Measurements from ENCODE around the gene CLEC18B.
"Not testable (repeated sequence)": the region's sequence is repeated elsewhere in the genome, so short reads cannot be mapped to it uniquely, and the experiment has no call there.

The CLEC18B gene

DNA sequence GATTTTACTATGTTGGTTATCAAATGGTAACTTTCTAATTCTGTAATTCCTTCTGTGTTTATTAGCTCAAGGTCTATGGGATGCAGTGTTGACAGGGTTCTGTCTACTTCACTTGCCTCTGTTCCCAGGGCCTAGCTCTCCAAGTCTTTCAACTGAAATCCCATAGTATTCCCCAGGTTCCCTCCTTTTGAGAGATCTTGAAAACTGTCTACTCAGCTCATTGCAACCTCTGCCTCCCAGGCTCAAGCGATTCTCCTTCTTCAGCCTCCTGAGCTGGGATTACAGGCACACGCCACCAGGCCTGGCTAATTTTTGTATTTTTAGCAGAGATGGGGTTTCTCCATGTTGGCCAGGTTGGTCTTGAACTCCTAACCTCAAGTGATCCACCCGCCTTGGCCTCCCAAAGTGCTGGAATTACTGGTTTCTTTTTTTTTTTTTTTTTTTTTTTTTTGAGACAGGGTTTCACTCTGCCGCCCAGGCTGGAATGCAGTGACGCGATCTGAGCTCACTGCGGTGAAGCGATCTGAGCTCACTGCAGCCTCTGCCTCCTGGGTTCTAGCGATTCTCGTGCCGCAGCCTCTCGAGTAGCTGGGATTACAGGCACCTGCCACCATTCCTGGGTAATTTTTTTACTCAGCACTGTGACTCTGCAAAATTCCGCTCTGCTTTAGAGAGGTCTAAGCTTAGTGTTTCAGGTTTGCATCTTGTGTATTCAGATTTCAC is 22.5 kb upstream of the CLEC18B start:
- DNase-seq (ENCODE audit: low read depth), result not testable (repeated sequence)

DNA sequence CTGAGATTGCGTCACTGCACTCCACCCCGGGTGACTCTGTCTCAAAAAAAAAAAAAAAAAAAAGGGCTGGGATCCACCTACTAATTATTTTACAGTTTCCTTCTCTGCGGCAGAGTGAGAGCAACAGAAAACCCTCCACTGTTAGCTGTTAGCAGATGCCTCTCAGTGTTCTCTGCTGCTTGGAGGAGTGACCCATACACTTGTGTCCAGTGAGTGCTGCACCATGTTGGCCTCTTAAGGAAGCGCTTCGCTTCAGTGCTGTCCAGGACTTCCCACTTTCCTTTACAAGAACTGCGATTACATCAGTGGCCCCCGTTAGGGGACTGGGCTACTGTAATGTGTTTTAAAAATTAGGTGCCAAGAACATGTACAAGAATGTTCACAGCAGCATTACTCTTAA is 18.4 kb upstream of the CLEC18B start:
- no peak for DNase-seq (ENCODE audit: low read depth)

DNA sequence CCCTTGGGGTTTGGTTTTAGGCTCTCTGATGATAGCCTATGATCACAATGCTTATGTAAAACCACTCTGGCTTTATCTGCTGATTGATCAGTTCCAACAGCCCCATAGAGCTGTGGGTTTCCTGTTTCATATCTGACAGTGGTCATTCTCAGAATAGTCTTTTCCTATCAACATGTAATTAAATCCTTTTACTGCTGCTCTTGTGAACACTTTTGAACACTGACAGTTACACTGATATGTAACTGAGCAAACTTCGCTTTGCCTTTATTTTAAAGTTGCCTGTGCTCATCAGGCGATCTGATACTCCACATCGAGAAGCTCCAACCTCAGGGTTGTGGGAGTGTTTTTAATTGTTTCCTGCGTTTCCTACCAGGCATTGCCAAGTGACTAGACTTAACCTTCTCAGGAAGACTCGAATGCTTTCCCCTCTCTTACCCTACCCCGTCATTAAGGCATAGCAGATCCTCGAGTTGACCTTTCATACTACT is 17.3 kb upstream of the CLEC18B start:
- DNase-seq (ENCODE audit: low read depth), result no peak

DNA sequence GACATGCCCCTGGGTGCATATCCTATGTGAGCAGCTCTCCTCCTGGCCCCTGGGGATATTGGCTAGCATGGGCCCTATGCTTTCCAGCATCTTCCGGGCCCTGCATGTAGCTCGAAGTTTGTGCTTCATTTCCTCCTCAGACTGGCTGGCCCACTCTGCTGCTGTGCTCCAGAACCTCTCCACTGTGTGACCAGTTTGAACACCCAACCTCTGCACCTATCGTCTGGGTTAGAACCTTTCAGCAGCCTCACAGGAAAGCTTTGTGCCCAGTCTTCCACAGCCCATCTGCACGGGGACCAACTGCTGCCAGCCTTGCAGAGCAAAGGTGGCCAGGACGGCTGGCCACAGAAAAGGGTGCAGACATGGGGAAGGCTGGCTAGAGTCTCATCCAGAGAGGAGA is 10.2 kb upstream of the CLEC18B start:
- DNase-seq (ENCODE audit: low read depth), result no peak

DNA sequence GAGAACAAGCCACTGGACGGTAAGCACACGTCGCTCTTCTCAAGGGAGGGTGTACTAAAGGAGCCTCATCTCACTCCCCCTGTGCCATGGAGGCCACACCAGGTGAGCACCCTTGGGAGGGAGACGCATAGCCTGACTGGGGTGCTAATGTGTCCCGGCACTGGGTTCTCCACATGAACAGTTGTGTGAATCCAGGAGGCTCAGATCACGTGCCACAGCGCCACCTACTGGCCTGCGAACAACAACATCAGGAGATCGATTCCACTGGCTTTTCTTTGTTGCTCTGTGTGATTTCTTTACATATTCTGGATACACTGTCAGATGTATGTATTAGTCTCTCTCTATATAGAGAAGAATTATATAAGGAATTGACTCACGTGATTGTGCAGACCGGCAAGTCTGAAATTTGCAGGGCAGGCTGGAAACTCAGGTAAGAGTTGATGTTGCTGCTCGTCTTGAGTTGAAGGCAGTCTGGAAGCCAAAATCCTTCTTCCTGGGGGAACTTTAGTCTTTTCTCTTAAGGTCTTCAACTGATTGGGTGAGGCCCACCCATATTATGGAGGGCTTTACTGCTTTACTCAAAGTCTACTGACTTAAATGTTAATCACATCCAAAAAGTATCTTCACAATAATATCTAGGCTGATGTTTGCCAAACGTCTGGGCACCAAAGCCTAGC is 8.9 kb upstream of the CLEC18B start:
- peak; percentile 31 for DNase-seq (ENCODE audit: low read depth)

DNA sequence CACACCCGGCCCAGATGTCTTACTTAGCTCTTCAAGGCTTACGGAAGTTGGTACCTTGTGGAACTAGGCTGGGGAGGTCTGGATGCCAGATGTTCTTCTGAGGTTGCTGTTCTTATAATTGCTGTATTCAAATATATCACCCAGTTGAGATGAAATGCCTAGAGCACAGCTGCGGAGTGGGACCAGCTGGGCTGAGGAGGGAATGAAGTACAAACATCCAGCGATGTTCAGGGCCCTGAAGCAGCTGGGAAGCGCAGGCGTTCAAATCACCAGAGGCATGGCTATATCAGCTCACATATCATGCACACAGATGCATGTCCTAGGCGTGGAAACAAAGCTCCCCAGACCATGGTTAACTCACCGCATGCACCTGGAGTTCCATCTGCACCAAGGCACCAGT is 7.2 kb upstream of the CLEC18B start:
- not testable (repeated sequence) for DNase-seq (ENCODE audit: low read depth)

DNA sequence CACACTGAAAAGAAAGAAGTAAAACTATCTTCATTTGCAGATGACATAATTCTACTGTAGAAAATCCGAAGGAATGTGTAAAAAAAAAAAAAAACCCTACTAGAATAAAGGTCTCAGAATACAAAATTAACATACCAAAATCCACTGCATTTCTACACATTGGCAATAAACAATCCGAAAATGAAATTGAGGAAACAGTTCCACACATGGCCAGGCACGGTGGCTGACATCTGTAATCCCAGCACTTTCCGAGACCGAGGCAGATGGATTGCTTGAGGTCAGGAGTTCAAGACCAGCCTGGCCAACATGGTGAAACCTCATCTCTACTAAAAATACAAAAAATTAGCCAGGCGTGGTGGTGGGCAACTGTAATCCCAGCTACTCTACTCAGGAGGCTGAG is 4.5 kb upstream of the CLEC18B start:
- DNase-seq (ENCODE audit: low read depth), result not testable (repeated sequence)

DNA sequence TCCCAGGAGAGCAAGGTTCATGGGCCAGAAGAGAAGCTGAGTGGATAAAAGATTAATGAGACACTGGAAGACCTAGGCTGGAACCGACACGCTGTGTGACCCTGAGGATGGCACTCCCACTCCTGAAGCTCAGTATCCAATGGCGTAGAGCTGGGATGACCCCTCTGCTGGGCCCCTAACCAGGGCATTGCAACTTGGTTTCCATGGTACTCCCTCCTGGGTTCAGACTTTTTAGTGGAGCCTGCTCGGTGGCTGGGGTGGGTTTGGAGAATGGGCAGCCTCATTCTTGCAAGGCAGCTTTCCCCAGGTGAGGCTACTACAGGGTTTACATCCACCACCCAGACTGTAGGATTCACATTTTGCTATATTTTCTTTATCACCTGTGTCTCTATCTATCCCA is 2.4 kb upstream of the CLEC18B start:
- DNase-seq (ENCODE audit: low read depth), result not testable (repeated sequence)

DNA sequence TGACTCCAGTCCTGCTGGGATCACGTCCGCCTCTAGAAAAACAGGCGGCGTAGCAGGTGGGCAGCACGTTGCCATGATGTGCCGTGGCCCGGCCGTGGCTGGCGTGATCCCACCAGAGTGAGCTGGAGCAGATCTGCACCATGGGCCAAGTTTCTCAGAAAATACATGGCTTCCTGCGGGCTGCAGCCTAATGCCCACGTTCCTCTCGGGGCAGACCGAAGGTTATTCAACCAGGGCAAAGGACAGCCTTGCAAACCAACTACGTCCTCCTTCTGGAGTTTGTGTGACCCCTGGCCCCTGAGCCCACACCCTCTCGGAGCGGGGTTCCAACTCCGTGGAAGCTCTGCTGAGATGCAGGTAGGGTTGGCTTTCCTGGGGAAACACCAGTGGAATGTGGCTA is 808 bp upstream of the CLEC18B start:
- not testable (repeated sequence) for DNase-seq (ENCODE audit: low read depth)

DNA sequence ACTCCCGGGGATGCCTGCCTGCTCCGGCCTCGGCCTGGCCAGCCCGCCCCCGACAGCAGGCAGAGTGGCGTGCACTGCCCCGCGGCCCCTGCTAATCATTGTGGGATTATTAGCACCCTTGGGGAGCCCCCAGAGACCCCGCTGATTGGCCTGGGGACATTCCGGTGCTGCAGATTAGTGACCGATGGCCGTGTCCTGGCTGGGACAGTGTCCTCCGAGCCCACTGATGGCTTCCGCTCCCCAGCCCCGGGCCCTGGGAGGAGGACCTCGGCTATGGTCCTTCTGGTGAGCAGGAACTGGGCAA is 156 bp upstream of the CLEC18B start:
- DNase-seq (ENCODE audit: low read depth), result not testable (repeated sequence)

DNA sequence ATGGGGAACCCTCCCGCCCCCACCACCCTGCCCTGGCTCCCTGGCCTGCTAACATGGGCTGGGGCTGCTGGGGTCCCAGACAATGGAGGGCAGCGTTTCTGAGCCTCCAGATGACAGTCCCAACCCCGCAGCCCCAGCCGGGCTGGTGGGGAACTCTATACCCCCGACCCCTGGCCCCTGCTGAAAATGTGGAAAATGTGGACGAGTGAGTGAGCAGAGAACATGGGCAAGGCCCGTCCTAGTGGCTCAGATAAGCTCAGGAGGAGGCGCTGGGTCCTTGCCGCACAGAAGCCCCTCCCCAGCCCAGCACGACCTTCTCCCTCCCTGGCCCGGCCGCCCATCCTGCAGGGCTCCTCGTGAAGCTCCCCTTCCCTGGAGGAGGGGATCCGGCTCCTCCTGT is 1.5 kb downstream of the CLEC18B start:
- not testable (repeated sequence) for DNase-seq (ENCODE audit: low read depth)

DNA sequence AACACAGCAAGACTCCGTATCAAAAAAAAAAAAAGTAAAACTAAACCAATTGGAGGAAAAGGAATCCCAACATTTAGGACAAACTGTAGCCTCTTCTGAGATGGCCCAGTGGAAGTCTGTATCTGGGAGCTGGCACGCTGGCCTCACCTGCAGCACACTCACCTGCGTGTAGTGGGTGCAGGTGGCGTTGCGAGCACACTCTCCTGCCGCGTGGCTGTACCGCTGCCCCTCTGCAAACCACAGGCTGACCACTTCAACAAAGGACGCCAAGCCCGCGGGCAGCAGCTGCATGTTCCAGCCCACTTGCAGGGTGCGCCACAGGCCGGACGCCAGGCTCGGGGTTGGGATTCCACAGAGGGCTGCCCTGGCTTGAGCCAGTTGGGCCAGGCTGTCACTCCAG is 3.4 kb downstream of the CLEC18B start:
- DNase-seq (ENCODE audit: low read depth), result not testable (repeated sequence)

DNA sequence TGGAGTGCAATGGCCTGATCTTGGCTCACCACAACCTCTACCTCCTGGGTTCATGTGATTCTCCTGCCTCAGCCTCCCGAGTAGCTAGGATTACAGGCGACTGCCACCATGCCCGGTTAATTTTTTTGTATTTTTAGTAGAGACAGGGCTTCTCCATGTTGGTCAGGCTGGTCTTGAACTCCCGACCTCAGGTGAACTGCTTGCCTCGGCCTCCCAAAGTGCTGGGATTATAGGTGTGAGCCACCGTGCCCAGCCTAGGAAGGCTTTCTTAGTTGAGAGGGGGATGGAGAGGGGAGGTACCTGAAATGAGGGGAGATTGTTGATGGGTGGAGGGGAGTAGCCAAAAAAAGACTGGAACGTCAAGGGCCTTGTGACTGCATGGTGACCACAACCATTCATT is 7.4 kb downstream of the CLEC18B start:
- DNase-seq (ENCODE audit: low read depth), result not testable (repeated sequence)

DNA sequence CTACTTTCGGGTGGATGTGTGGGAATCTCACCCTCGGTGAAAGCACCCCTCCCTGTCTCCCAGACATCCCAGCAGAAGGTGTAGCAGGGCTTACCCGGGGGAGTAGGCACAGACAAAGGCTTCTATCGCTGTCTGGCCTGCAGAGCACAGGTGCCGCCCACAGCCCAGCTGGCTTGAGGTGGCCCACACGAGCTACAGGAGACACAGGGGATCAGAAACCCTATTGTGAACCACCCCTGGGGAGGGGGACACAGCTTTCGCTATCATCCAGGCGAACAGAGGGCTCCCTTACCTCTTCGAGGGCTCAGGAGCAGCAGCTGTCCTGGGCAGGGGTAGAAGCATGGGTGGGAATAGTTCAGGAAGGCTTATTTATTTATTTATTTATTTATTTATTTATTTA is 7.8 kb downstream of the CLEC18B start:
- not testable (repeated sequence) for DNase-seq (ENCODE audit: low read depth)

DNA sequence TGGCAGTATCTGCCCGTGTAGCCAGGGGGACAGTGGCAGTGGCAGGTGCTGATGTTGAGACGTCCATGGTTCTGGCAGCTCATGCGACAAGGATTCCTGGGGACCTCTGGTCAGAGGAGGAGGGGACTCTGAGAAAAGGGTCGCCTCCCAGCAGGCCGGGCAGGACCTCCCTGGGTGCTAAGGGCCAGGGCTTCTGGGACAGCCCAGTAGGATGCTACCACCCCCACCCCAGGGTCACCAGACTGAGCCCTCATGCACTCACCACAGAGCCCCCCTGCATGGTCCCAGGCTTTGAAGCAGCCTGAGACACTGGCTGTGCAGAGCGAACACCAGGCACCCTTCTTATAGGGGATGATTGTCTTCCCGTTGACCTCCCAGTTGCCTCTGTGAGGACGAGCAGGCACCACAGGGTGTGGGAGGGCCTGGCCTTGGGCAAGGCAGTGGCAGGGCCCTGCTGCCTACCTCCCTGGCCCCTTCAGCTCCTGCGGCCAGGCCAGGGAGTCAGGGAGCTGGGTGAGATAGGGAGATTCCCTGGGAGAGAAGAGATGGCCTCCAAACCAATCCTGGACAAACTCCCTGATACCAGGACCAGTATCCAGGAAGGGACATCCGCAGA is 8.4 kb downstream of the CLEC18B start:
- DNase-seq (ENCODE audit: low read depth), result not testable (repeated sequence)

DNA sequence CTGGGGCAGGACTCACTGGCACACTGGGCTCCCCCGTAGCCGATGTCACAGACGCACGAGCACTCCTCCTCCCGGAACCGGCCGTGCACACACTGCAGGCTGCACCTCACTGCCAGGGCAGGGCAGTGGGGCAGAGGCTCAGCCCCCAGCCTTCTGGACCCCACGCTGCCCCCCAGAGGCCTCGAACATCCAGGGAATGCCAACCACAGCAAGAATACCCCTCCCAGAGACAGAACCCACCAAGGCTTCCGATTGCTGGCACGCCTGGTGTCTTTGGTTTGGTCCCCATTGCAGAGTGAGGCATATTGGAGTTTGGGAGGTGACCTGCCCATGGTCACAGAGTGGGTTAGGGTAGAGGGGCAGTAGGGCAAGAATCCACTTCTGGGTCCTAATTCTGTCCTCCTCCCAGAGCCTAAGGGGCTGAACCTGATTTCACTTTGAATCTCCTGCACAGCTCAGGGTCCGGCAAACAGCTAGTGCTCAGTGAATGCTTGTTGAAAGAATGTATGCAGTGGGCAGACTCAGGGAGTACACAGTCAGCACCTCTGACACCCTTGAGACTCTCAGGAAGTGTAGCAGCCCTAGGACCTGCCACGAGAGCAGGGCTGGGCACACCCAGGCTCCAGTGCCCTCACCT is 9.0 kb downstream of the CLEC18B start:
- not testable (repeated sequence) for DNase-seq (ENCODE audit: low read depth)

DNA sequence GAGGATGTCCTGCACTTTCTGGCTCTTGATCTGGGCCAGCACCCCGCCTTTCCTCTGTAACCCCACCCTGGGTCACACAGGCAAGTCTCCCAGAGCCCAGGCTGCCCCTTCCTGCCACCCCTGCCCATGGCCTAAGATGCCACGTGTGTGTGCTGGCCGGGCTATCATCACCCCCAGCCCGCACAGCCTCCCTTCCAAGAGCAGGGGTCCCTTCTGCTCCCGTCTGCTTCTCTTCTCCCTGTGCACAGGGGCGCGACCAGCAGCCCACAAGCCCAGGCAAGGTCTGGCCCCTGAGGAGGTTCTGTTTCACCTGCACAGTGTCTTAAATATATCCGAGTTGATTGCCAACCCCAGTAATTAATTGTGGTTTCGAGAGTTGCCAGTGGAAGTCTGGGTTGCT is 10.3 kb downstream of the CLEC18B start:
- DNase-seq (ENCODE audit: low read depth), result not testable (repeated sequence)

DNA sequence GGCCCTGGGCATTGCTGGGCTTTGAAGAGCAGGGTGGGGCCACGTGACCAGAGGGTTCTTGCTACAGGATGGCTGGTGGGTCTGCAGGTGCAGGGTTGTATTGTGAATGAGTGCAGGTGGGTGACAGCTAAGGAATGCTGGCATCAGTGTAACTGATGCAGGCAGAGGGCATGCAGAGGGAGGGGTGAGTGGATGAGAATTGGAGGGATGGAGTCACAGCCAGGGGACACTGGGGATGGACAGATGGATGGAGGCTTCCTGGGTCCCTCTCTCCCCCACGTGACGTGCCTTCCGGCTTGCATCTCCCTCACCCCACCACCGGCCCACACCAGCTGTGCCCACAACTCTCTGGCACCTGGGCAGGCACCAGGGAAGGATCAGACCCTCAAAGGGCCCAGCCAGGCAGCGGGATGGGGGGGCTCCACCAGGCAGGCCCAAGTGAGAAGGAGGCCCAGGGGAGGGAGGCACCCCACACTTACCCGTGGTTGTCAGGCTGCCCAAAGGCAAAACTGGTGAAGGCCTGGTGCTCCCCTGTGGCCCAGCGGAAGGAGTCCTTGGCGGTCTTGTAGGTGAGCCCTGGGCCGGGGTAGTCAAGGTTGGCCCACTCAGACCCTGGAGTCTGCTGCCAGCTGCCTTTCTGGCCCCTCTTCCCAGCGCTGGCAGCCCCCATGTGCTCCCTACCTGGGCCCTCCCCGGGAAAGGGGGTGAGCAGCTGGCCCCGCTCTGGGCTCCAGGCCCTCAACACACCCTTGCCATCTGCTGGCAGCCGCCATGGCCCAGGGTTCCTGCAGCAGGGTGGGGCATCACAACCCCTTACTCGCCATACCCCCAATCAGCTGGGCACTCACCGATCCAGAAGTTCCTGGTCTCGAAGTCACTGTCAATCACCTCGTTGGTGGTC is 11.0 kb downstream of the CLEC18B start:
- not testable (repeated sequence) for DNase-seq (ENCODE audit: low read depth)

DNA sequence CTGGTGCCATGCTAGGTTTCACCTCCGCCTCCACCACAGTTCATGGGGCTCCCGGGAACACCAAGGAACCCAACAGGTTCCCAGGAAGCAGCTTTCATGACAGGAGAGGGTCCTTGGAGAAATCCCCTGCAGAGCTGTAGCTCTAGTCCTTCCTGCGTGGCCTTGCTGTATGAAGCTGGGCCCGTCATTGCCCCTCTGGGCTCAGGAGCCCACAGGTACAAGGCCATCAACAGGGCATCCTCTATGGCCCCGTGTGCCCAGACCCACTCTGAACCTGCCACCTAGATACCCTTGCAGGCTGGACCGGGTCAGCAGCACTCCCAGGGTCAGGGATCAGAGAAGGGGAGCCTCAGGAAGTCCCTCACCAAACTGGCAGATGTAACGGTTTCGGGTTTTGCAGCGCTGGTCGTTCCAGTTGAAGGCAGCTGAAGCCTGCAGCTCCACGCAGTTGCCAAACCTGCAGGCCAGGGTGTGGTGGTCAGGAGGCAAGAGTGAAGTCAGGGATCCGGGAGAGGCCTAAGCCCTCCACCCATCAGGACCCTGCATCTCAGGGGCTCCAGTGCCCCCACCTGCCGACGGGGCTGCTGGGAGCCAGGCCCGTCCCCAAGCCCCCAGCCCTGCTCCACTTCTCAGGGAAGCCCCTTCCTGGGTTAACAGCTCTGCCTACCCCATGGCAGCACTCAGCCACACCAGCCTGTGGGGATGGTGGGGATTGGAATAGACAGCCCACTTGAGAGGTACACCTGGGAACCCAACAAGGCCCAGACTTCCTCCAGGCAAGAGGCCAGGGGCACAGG is 11.9 kb downstream of the CLEC18B start:
- DNase-seq (ENCODE audit: low read depth), result not testable (repeated sequence)

DNA sequence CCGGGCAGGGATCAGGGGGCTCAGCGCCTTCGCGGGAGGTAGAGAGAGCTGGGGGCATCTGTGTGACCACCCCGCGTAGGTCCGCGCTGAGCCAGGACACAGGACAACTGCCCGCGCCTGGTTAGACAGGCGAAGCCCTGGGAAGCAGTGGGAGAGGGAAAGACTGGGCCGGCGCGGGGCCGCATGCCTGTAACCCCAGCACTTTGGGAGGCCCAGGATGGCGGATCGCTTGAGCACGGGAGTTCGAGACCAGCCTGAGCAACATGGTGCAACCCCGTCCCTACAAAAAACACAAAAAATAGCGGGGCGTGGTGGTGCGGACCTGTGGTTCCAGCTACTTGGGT is 13.9 kb downstream of the CLEC18B start:
- not testable (repeated sequence) for DNase-seq (ENCODE audit: low read depth)

Data from stimulated activated CD8-positive, alpha-beta memory T cell treated with anti-CD3 and anti-CD28 coated beads, Interleukin-12 subunit alpha, Interleukin-12 subunit beta, amount 100 ng/mL, for 1 hour (primary cell).